Astrocyte (in vitro differentiated cells and primary cell): ENCODE measurements around the gene PRPSAP1. TPM values are rescaled to one million over a fixed set of nuclear protein-coding genes. Genes with fewer than 3 reads are reported as not detected.
"Not testable (repeated sequence)": the region's sequence is repeated elsewhere in the genome, so short reads cannot be mapped to it uniquely, and the experiment has no call there.

Experiments used
- DNase-seq: peaks from one replicate; pipeline ENCODE4 v3.0.0-alpha.2; 2010; ENCODE audit warnings: low read depth
- FAIRE-seq: peaks from 2 replicates; lab custom pipeline; 2011; peaks lifted over from hg19 to GRCh38; lab: Jason Lieb, UNC
- H2AFZ ChIP-seq: 2 replicates; pipeline ENCODE4 v1.6.0; 2012; ENCODE audit warnings: low read depth, low read length, inconsistent platforms
- H3K27ac ChIP-seq: 2 replicates; pipeline ENCODE4 v1.5.1; 2011; ENCODE audit warnings: low read depth, low read length, inconsistent platforms
- H3K27me3 ChIP-seq: 2 replicates; pipeline ENCODE4 v1.6.0; 2011; ENCODE audit warnings: low read length, inconsistent platforms; ENCODE audit not compliant: insufficient read depth
- H3K36me3 ChIP-seq: 2 replicates; pipeline ENCODE4 v1.5.1; 2011; ENCODE audit warnings: low read length, inconsistent platforms; ENCODE audit not compliant: insufficient read depth
- H3K4me1 ChIP-seq: 2 replicates; pipeline ENCODE4 v1.5.1; 2011; ENCODE audit warnings: low read length, inconsistent platforms; ENCODE audit not compliant: insufficient read depth
- H3K4me2 ChIP-seq: 2 replicates; pipeline ENCODE4 v1.6.0; 2012; ENCODE audit warnings: low read length, inconsistent platforms
- H3K4me3 ChIP-seq: 2 replicates; pipeline ENCODE4 v1.5.1; 2011; ENCODE audit warnings: low read depth, mild to moderate bottlenecking, low read length, inconsistent platforms; ENCODE audit not compliant: insufficient read depth
- H3K79me2 ChIP-seq: 2 replicates; pipeline ENCODE4 v1.6.0; 2012; ENCODE audit warnings: mild to moderate bottlenecking, low read length, inconsistent platforms; ENCODE audit not compliant: insufficient read depth
- H3K9ac ChIP-seq: 2 replicates; pipeline ENCODE4 v1.6.0; 2012; ENCODE audit warnings: mild to moderate bottlenecking, low read length, inconsistent platforms
- H3K9me3 ChIP-seq: 2 replicates; pipeline ENCODE4 v1.5.1; 2012; ENCODE audit warnings: low read depth, mild to moderate bottlenecking, low read length, inconsistent platforms; ENCODE audit not compliant: insufficient read depth
- H4K20me1 ChIP-seq: 2 replicates; pipeline ENCODE4 v1.6.0; 2012; ENCODE audit warnings: low read length, inconsistent platforms; ENCODE audit not compliant: insufficient read depth
- H3K27ac Mint-ChIP-seq: one replicate; pipeline ENCODE4 v1.8.0; 2021; ENCODE audit warnings: mild to moderate bottlenecking, mixed read lengths; ENCODE audit not compliant: unreplicated experiment
- H3K27me3 Mint-ChIP-seq: one replicate; pipeline ENCODE4 v1.8.0; 2021; ENCODE audit warnings: low read depth, mixed read lengths; ENCODE audit not compliant: unreplicated experiment
- H3K36me3 Mint-ChIP-seq: one replicate; pipeline ENCODE4 v1.8.0; 2021; ENCODE audit warnings: low read depth, mixed read lengths; ENCODE audit not compliant: unreplicated experiment
- H3K4me1 Mint-ChIP-seq: one replicate; pipeline ENCODE4 v1.8.0; 2021; ENCODE audit warnings: low read depth, mixed read lengths; ENCODE audit not compliant: unreplicated experiment
- H3K4me3 Mint-ChIP-seq: one replicate; pipeline ENCODE4 v1.8.0; 2021; ENCODE audit warnings: mild to moderate bottlenecking, moderate library complexity, mixed read lengths; ENCODE audit not compliant: unreplicated experiment
- H3K9me3 Mint-ChIP-seq: one replicate; pipeline ENCODE4 v1.8.0; 2021; ENCODE audit warnings: mild to moderate bottlenecking, mixed read lengths; ENCODE audit not compliant: unreplicated experiment
- EZH2 ChIP-seq: IDR thresholded peaks from 2 replicates; pipeline ENCODE4 v1.6.1; 2012; ENCODE audit warnings: mild to moderate bottlenecking, low read length, inconsistent platforms; ENCODE audit not compliant: insufficient read depth
- total RNA-seq: library from RNA; stranded (reverse); gene quantifications from 2 replicates; pipeline ENCODE4 v1.2.1, GENCODE V29; 2021
- TF ChIP-seq, protein P1 (sequence below): IDR thresholded peaks from 2 replicates; pipeline ENCODE4 v1.5.1; 2011; ENCODE audit warnings: low read depth, mild to moderate bottlenecking, inconsistent platforms, low read length, moderate library complexity; ENCODE audit not compliant: insufficient read depth

The PRPSAP1 gene
- total RNA-seq, 1 donor from 2014 or later, result 36.2 TPM

DNA sequence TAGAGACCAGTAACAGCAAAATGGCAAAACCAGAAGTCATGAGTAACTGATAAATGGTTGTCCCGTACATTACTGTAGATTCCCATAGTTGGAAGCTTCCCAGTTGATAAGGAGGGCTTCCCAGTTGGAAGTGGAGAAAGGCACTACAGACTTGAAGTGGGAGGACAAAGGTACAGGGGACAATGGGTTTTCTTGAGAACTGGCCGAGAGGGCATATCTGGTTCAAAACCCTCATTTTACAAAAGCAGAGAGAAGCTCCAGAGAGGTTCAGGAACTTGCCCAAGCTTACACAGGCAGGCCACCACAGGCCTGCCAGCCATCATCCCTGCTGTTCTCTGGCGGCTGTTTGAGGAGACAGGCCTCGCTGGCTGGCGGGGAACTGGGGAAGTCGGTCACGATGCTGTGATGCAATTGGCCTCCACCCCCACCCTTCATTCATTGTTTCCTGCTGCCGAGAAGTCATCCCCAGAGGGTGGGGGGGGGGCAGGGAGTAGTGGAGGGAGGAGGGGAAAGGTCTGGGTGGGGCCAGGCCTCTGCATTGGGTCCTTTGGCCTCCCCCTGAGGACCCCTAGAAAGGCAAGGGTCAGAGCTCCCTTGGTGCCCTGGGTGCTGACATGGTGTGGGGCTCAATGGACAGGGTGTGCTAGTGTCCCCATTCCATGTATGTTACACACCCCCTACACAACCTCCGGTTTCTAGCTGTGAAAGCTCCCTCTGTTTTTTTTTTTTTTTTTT, 85.5 kb downstream of the PRPSAP1 start:
- H3K4me1 Mint-ChIP-seq, result peaks cover 19% of the 10 kb centered on the region
- peak overlapping the region; percentile 75 for H3K4me3 Mint-ChIP-seq
- TF ChIP-seq, protein P1, sequence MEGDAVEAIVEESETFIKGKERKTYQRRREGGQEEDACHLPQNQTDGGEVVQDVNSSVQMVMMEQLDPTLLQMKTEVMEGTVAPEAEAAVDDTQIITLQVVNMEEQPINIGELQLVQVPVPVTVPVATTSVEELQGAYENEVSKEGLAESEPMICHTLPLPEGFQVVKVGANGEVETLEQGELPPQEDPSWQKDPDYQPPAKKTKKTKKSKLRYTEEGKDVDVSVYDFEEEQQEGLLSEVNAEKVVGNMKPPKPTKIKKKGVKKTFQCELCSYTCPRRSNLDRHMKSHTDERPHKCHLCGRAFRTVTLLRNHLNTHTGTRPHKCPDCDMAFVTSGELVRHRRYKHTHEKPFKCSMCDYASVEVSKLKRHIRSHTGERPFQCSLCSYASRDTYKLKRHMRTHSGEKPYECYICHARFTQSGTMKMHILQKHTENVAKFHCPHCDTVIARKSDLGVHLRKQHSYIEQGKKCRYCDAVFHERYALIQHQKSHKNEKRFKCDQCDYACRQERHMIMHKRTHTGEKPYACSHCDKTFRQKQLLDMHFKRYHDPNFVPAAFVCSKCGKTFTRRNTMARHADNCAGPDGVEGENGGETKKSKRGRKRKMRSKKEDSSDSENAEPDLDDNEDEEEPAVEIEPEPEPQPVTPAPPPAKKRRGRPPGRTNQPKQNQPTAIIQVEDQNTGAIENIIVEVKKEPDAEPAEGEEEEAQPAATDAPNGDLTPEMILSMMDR, result no peak
- TF ChIP-seq EZH2, result no peak

GRCh38 chr17:76267581-76268001, 86.1 kb downstream of the PRPSAP1 start:
- Histone ChIP-seq H4K20me1 (peaks cover 13% of the 10 kb centered on the region), H3K79me2 (peaks cover 44% of the 10 kb centered on the region), H3K9ac (peak overlapping the region; percentile 39), H3K27ac (peak overlapping the region; percentile 52), H3K4me1 (peaks cover 19% of the 10 kb centered on the region), H3K4me2 (peak overlapping the region; percentile 83)
- Mint-ChIP-seq H3K4me3 (peak overlapping the region; percentile 75), H3K4me1 (peaks cover 25% of the 10 kb centered on the region)
- not testable (repeated sequence) for H3K9me3 ChIP-seq, H3K9me3 Mint-ChIP-seq, H3K27ac Mint-ChIP-seq, H3K27me3 Mint-ChIP-seq, H3K36me3 ChIP-seq, H3K36me3 Mint-ChIP-seq, FAIRE-seq, DNase-seq, H3K4me3 ChIP-seq, H3K27me3 ChIP-seq, H2AFZ ChIP-seq

More for the DNA sequence above, 85.5 kb downstream of the PRPSAP1 start:
- Histone ChIP-seq H2AFZ (no peak overlapping the region), H3K9ac (peak overlapping the region; percentile 39), H3K36me3 (peaks cover 4% of the 10 kb centered on the region), H4K20me1 (peaks cover 13% of the 10 kb centered on the region), H3K4me2 (peak overlapping the region; percentile 83), H3K4me3 (no peak overlapping the region), H3K27ac (peak overlapping the region; percentile 52), H3K4me1 (peaks cover 13% of the 10 kb centered on the region), H3K9me3 (no peaks in the 10 kb centered on the region), H3K79me2 (peaks cover 44% of the 10 kb centered on the region), H3K27me3 (no peaks in the 10 kb centered on the region)
- peak overlapping the region; percentile 58 for H3K27ac Mint-ChIP-seq
- no peaks in the 10 kb centered on the region for H3K27me3 Mint-ChIP-seq
- FAIRE-seq (no peak), DNase-seq (peak; percentile 51)
- H3K9me3 Mint-ChIP-seq, result no peaks in the 10 kb centered on the region
- no peaks in the 10 kb centered on the region for H3K36me3 Mint-ChIP-seq

- Histone ChIP-seq H3K36me3 (peaks cover 4% of the 10 kb centered on the region), H3K4me1 (peaks cover 18% of the 10 kb centered on the region), H3K9me3 (no peaks in the 10 kb centered on the region), H4K20me1 (peaks cover 13% of the 10 kb centered on the region), H3K4me3 (peak overlapping the region; percentile 67), H3K27ac (no peak overlapping the region), H3K4me2 (peak overlapping the region; percentile 83), H3K79me2 (peaks cover 44% of the 10 kb centered on the region), H3K9ac (peak overlapping the region; percentile 80), H2AFZ (no peak overlapping the region), H3K27me3 (no peaks in the 10 kb centered on the region)
- Mint-ChIP-seq H3K27ac (peak overlapping the region; percentile 69), H3K27me3 (no peaks in the 10 kb centered on the region), H3K4me3 (peak overlapping the region; percentile 89), H3K9me3 (no peaks in the 10 kb centered on the region), H3K36me3 (no peaks in the 10 kb centered on the region), H3K4me1 (peaks cover 30% of the 10 kb centered on the region)
- TF ChIP-seq EZH2, result no peak
- TF ChIP-seq, protein P1, result no peak
- DNase-seq (no peak), FAIRE-seq (no peak)
These were observed 86.6 kb downstream of the PRPSAP1 start for GRCh38 chr17:76267051-76267576.
